Bone marrow (tissue), 2 donors: ENCODE results near the gene CEP70.
"Not testable (repeated sequence)": the region's sequence is repeated elsewhere in the genome, so short reads cannot be mapped to it uniquely, and the experiment has no call there.

ENCODE experiments used
- DNase-seq, 2 donors: peaks; one replicate each; lab custom pipeline; 2025; lab: John Stamatoyannopoulos, UW

CEP70 gene

GRCh38 chr3:138468886-138469285 is 125.2 kb downstream of the CEP70 start:
- no peak for DNase-seq

GRCh38 chr3:138468451-138468850 is 125.6 kb downstream of the CEP70 start:
- DNase-seq = no peak

- no peak for DNase-seq
Observed at GRCh38 chr3:138467931-138468330, 126.1 kb downstream of the CEP70 start.

- DNase-seq = no peak
Observed at GRCh38 chr3:138465925-138466324, 128.1 kb downstream of the CEP70 start.

- no peak for DNase-seq
Observed at GRCh38 chr3:138465451-138465850, 128.6 kb downstream of the CEP70 start.

- no peak for DNase-seq
Observed at GRCh38 chr3:138464491-138464860, 129.6 kb downstream of the CEP70 start.

- no peak for DNase-seq
Observed at GRCh38 chr3:138463724-138464490, 130.2 kb downstream of the CEP70 start.

- no peak for DNase-seq
Observed at GRCh38 chr3:138461896-138462295, 132.2 kb downstream of the CEP70 start.

GRCh38 chr3:138461246-138461645 is 132.8 kb downstream of the CEP70 start:
- DNase-seq = no peak

GRCh38 chr3:138460536-138461205 is 133.4 kb downstream of the CEP70 start:
- no peak for DNase-seq

GRCh38 chr3:138459619-138460535 is 134.2 kb downstream of the CEP70 start:
- DNase-seq = no peak

- no peak for DNase-seq
Observed at GRCh38 chr3:138458774-138459499, 135.1 kb downstream of the CEP70 start.

GRCh38 chr3:138457863-138458735 is 136.0 kb downstream of the CEP70 start:
- DNase-seq = no peak

GRCh38 chr3:138456961-138457862 is 136.8 kb downstream of the CEP70 start:
- DNase-seq = no peak

- no peak for DNase-seq
Observed at GRCh38 chr3:138455801-138456716, 138.0 kb downstream of the CEP70 start.

- DNase-seq = not testable (repeated sequence)
Observed at GRCh38 chr3:138453940-138454339, 140.1 kb downstream of the CEP70 start.

- no peak for DNase-seq
Observed at GRCh38 chr3:138452436-138452835, 141.6 kb downstream of the CEP70 start.

- DNase-seq = no peak
Observed at GRCh38 chr3:138451595-138452162, 142.4 kb downstream of the CEP70 start.
